Fibroblast of lung (primary cell): ENCODE data around the gene MUSK.

Experiments used
- EZH2 ChIP-seq: IDR thresholded peaks from 2 replicates; pipeline ENCODE4 v1.5.1; 2012; ENCODE audit warnings: low read length, control low read depth, mild to moderate bottlenecking; ENCODE audit errors: missing control alignments
- TF ChIP-seq, protein P1 (sequence below), 2 donors: IDR thresholded peaks in 1 of 2; conservative IDR thresholded peaks in 1 of 2; 1 replicate in 1 of 2; 2 replicates in 1 of 2; pipeline ENCODE4 v1.5.1; 2011 to 2012; ENCODE audit warnings: low read length in 2 of 2, control low read depth in 1 of 2, inconsistent platforms in 1 of 2, low read depth in 1 of 2, mild to moderate bottlenecking in 1 of 2

DNA sequence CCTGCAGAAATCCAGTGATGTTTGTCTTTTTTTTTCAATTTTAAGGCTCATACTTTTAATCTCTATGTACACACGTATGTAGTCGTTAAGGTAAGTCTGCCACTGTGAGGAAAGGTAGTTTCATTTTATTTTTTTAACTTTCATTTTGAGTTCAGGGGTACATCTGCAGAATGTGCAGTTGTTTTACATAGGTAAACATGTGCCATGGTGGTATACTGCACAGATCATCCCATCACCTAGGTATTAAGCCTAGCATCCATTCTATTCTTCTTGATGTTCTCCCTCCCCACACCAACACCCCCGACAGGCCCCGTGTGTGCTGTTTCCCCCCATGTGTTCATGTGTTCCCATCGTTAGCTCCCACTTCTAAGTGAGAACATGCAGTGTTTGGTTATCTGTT is 19.7 kb downstream of the MUSK start:
- TF ChIP-seq, protein P1, sequence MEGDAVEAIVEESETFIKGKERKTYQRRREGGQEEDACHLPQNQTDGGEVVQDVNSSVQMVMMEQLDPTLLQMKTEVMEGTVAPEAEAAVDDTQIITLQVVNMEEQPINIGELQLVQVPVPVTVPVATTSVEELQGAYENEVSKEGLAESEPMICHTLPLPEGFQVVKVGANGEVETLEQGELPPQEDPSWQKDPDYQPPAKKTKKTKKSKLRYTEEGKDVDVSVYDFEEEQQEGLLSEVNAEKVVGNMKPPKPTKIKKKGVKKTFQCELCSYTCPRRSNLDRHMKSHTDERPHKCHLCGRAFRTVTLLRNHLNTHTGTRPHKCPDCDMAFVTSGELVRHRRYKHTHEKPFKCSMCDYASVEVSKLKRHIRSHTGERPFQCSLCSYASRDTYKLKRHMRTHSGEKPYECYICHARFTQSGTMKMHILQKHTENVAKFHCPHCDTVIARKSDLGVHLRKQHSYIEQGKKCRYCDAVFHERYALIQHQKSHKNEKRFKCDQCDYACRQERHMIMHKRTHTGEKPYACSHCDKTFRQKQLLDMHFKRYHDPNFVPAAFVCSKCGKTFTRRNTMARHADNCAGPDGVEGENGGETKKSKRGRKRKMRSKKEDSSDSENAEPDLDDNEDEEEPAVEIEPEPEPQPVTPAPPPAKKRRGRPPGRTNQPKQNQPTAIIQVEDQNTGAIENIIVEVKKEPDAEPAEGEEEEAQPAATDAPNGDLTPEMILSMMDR (conservative IDR thresholded peaks at IDR 0.05 in 1 of 2, IDR thresholded peaks at IDR 0.05 in 1 of 2; ENCODE audit: low read depth in 1 of 2, low read length in 2 of 2), result no peak
- TF ChIP-seq EZH2, result no peak
